Measurements from ENCODE around the gene NUDT12.

Gene NUDT12

DNA sequence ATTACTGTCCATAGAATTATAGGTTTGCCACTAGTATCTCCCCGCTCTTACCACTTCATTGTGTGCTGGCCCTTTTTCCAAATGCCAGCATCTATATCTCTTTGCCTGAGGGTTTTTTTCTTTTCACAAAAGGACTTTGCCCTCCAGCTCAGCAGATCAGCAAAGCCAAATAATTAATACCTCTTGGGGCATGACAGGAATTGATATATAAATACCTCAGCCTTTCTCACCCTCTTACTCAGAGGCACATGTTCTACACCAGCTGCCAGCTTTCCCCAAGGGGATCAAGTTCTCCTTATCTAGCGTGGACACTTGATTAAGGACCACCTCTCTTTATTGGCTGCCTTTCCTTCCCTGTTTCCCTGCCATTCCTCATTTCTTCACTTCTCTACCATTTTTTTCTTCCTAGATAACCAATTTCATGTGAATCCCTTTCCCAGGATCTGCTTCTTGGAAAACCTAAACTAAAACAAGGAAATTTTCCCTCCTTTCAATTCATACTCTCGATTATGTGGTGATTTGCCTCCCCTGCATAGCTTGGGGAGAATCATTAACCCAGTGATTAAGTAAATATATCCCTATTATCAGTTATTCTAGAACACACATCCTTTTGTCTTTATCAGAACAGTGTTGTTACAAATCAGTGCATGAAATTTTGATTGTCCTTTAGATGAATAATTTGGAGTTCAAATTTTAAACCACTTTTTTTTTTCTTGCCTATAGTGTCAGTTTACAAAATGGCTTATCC is 6.9 kb upstream of the NUDT12 start:
- H3K4me3 ChIP-seq (ENCODE audit: low read depth, low read length) = no peak overlapping the region
- DNase-seq (ENCODE audit: low read depth) = peak; percentile 2
- TF ChIP-seq, protein P1, sequence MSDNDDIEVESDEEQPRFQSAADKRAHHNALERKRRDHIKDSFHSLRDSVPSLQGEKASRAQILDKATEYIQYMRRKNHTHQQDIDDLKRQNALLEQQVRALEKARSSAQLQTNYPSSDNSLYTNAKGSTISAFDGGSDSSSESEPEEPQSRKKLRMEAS (IDR thresholded peaks at IDR 0.05; ENCODE audit: low read depth, low read length) = no peak
- TF ChIP-seq MYC (IDR thresholded peaks at IDR 0.05; ENCODE audit: low read depth, low read length) = no peak
- no peak for TF ChIP-seq POLR2A (IDR thresholded peaks at IDR 0.05; ENCODE audit: extremely low read depth, insufficient read length)
- TF ChIP-seq, protein P2, sequence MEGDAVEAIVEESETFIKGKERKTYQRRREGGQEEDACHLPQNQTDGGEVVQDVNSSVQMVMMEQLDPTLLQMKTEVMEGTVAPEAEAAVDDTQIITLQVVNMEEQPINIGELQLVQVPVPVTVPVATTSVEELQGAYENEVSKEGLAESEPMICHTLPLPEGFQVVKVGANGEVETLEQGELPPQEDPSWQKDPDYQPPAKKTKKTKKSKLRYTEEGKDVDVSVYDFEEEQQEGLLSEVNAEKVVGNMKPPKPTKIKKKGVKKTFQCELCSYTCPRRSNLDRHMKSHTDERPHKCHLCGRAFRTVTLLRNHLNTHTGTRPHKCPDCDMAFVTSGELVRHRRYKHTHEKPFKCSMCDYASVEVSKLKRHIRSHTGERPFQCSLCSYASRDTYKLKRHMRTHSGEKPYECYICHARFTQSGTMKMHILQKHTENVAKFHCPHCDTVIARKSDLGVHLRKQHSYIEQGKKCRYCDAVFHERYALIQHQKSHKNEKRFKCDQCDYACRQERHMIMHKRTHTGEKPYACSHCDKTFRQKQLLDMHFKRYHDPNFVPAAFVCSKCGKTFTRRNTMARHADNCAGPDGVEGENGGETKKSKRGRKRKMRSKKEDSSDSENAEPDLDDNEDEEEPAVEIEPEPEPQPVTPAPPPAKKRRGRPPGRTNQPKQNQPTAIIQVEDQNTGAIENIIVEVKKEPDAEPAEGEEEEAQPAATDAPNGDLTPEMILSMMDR (IDR thresholded peaks at IDR 0.05; ENCODE audit: low read depth, low read length) = no peak

DNA sequence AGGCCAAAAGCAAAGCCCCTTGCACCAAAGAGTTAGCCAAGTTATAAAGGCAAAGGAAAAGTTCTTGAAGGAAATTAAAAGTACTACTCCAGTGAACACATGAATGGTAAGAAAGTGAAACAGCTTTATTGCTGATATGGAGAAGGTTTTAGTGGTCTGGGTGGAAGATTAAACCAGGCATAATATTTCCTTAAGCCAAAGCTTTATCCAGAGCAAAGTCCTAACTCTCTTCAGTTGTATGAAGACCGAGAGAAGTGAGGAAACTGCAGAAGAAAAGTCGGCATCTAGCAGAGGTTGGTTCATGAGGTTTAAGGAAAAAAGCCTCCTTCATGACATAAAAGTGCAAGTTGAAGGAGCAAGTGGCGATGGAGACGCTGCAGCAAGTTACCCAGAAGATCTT is 3.1 kb upstream of the NUDT12 start:
- TF ChIP-seq, protein P2 (IDR thresholded peaks at IDR 0.05; ENCODE audit: low read depth, low read length) = no peak
- TF ChIP-seq MYC (IDR thresholded peaks at IDR 0.05; ENCODE audit: low read depth, low read length) = no peak
- no peak for TF ChIP-seq POLR2A (IDR thresholded peaks at IDR 0.05; ENCODE audit: extremely low read depth, insufficient read length)
- TF ChIP-seq, protein P1 (IDR thresholded peaks at IDR 0.05; ENCODE audit: low read depth, low read length) = no peak
- H3K4me3 ChIP-seq (ENCODE audit: low read depth, low read length) = no peak overlapping the region
- DNase-seq (ENCODE audit: low read depth) = no peak

DNA sequence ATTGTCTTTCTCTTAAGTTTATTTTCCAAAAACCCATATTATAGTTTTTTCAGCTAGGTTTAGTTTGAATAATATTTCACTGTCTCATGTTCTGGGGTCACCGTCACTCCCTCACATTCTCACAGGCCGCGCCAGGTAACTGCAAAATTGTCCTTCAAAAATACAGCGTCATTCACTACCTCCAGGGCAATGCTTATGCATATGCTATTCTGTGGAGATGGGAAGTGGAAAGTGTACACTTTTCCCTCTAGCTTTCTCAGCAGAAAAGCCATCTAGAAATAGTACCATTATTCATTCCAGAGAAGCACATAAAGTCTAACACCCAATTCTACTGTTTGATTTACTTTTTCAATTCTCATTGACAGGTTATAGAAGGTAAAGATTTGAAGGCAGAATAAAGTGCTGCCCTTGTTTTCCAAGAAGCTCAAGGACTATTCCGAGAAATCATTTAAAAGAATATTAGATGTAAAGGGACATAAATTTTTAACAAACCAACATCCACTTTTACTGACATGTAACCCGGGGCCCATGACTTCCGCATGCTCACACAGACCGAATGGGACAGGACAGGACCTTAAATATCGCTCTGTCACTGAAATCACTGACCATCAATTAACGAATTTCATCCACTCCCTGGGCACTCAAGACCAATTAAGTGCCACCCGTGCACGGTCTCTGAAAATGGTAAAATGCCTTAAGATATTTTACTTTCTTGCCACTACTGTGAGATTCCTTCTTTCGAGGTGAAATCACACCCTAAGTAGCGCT is 720 bp downstream of the NUDT12 start:
- no peak overlapping the region for H3K4me3 ChIP-seq (ENCODE audit: low read depth, low read length)
- no peak for TF ChIP-seq POLR2A (IDR thresholded peaks at IDR 0.05; ENCODE audit: extremely low read depth, insufficient read length)
- no peak for TF ChIP-seq MYC (IDR thresholded peaks at IDR 0.05; ENCODE audit: low read depth, low read length)
- TF ChIP-seq, protein P1 (IDR thresholded peaks at IDR 0.05; ENCODE audit: low read depth, low read length) = no peak
- TF ChIP-seq, protein P2 (IDR thresholded peaks at IDR 0.05; ENCODE audit: low read depth, low read length) = no peak
- DNase-seq (ENCODE audit: low read depth) = no peak

DNA sequence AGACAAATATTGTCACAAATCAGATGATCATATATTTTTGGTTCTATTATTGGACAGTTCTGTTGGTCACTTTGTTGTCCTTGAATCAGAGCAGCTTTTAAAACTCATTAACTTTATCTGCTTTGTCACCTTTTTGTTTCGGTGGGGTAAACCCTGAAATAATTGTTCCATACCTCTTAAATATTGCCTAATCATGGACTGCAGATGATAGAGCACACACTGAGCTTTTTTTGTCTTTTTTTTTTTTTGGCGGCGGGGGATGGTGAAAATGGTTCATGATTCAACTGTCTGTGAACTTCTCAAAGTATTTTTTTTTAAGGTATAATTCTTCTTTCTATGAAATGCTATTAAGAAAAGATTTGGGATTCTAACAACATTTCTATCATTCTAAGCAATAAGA is 1.8 kb downstream of the NUDT12 start:
- TF ChIP-seq POLR2A (IDR thresholded peaks at IDR 0.05; ENCODE audit: extremely low read depth, insufficient read length) = no peak
- TF ChIP-seq, protein P2 (IDR thresholded peaks at IDR 0.05; ENCODE audit: low read depth, low read length) = no peak
- TF ChIP-seq, protein P1 (IDR thresholded peaks at IDR 0.05; ENCODE audit: low read depth, low read length) = no peak
- no peak for TF ChIP-seq MYC (IDR thresholded peaks at IDR 0.05; ENCODE audit: low read depth, low read length)
- H3K4me3 ChIP-seq (ENCODE audit: low read depth, low read length) = no peak overlapping the region
- DNase-seq (ENCODE audit: low read depth) = no peak

DNA sequence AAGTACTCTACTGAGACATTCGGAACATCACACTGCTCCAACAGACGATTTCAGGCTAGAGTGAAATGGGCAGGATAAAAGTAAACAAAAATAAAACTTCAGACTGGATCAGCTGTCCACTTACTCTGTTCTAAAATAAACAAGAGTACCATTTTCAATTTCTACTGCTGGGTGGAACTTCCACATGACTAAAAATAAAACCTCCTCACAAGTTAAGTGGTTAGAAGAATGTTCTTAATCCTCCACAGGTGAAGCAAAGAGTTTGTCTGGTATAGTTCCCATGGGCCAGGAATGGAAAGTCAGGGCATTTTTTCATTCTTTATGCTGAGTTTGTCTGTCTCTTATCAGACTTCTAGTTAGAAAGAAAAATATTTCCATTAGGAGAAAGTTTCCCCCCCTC is 15.7 kb downstream of the NUDT12 start:
- no peak overlapping the region for H3K4me3 ChIP-seq (ENCODE audit: low read depth, low read length)
- DNase-seq (ENCODE audit: low read depth) = no peak
- TF ChIP-seq MYC (IDR thresholded peaks at IDR 0.05; ENCODE audit: low read depth, low read length) = no peak
- TF ChIP-seq, protein P2 (IDR thresholded peaks at IDR 0.05; ENCODE audit: low read depth, low read length) = no peak
- no peak for TF ChIP-seq POLR2A (IDR thresholded peaks at IDR 0.05; ENCODE audit: extremely low read depth, insufficient read length)
- TF ChIP-seq, protein P1 (IDR thresholded peaks at IDR 0.05; ENCODE audit: low read depth, low read length) = no peak
